MCF 10A (cell line): Measurements from ENCODE around the gene SLC25A17. TPM values are rescaled to one million over a fixed set of nuclear protein-coding genes. Genes with fewer than 3 reads are reported as not detected.
"Not testable (repeated sequence)": the region's sequence is repeated elsewhere in the genome, so short reads cannot be mapped to it uniquely, and the experiment has no call there.

Experiments
- BruUV-seq: library from RNA; stranded (reverse); fragments of 400-500 nt; replicated peaks from 2 replicates; lab custom pipeline; 2021; lab: Mats Ljungman, UMichigan
- CTCF ChIA-PET: fragments of 300-600 bp; sonication (Branson Sonifier 250); formaldehyde crosslinking; extraction: SDS; loops from one replicate; lab custom pipeline; 2021; ENCODE audit warnings: antibody characterized with exemption, inconsistent platforms; lab: Yijun Ruan, JAX
- POLR2A ChIA-PET: fragments of 300-600, 350-650 bp; sonication (Branson Sonifier 250); formaldehyde crosslinking; extraction: SDS; loops from one replicate; lab custom pipeline; 2020; ENCODE audit warnings: antibody characterized with exemption, inconsistent platforms; lab: Yijun Ruan, JAX
- DNase-seq: peaks from one replicate; pipeline ENCODE4 v3.0.0-alpha.2; 2018; ENCODE audit not compliant: unreplicated experiment
- H3K27ac Mint-ChIP-seq: one replicate; pipeline ENCODE4 v1.8.0; 2022; ENCODE audit warnings: mild to moderate bottlenecking, low read depth, mixed read lengths; ENCODE audit not compliant: unreplicated experiment
- H3K27me3 Mint-ChIP-seq: one replicate; pipeline ENCODE4 v1.8.0; 2022; ENCODE audit warnings: mixed read lengths; ENCODE audit not compliant: insufficient read depth, unreplicated experiment
- H3K36me3 Mint-ChIP-seq: one replicate; pipeline ENCODE4 v1.8.0; 2022; ENCODE audit warnings: mild to moderate bottlenecking, moderate library complexity, mixed read lengths; ENCODE audit not compliant: insufficient read depth, unreplicated experiment
- H3K4me1 Mint-ChIP-seq: one replicate; pipeline ENCODE4 v1.8.0; 2022; ENCODE audit warnings: mixed read lengths; ENCODE audit not compliant: insufficient read depth, unreplicated experiment
- H3K4me3 Mint-ChIP-seq: one replicate; pipeline ENCODE4 v1.8.0; 2022; ENCODE audit warnings: mild to moderate bottlenecking, moderate library complexity, mixed read lengths; ENCODE audit not compliant: unreplicated experiment
- H3K9me3 Mint-ChIP-seq: one replicate; pipeline ENCODE4 v1.8.0; 2022; ENCODE audit warnings: mixed read lengths; ENCODE audit not compliant: unreplicated experiment
- intact Hi-C: fragments of 100-400 bp; cut with micrococcal nuclease; formaldehyde crosslinking; loops from 2 replicates; pipeline ENCODE4 v1.14.1; 2022
- total RNA-seq: library from RNA; stranded (reverse); gene quantifications from 2 replicates; pipeline ENCODE4 v1.2.3, GENCODE V29; 2022
- TF ChIP-seq, protein P1 (sequence below): fragments of 200-600 bp; IDR thresholded peaks from one replicate; pipeline ENCODE4 v1.8.0; 2022; ENCODE audit warnings: antibody characterized with exemption, mild to moderate bottlenecking; ENCODE audit not compliant: unreplicated experiment

Gene SLC25A17
- total RNA-seq, 1 experiment from 2014 or later: 22.3 TPM

DNA sequence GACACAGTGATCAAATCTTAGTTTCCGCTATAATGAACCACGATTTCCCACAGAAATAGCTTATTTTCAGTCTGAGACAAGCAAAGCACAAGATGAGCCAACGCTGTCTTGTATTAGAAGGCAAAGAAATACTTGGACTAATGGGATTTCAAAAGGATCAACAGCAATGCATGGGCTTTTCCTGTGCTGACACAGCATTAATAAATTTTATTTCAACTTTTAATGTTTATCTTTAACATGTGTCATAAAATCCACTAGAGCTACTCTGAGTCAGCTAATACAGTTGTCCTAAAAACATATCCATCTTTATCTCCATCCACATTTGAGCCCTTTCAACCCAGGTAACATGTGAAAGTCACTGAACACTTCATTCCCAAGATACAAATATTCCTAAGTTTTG lies 15.5 kb upstream of the SLC25A17 start:
- ChIA-PET CTCF (interaction anchor here (0.6 to 2.2 kb wide), 4 partner anchors 16 to 401 kb away, joined by 3 to 7 read pairs (median 3); partner anchors contain the start of gene SLC25A17), POLR2A (interaction anchor here (1.3 to 3.9 kb wide), 5 partner anchors 10 to 22 kb away, joined by 3 to 11 read pairs (median 4); partner anchors contain the start of genes SLC25A17, ST13 and XPNPEP3)
- no peak overlapping the region for H3K27ac Mint-ChIP-seq
- no peaks in the 10 kb centered on the region for H3K4me1 Mint-ChIP-seq
- H3K9me3 Mint-ChIP-seq: no peaks in the 10 kb centered on the region
- BruUV-seq: no TSS peak
- DNase-seq: no peak
- H3K36me3 Mint-ChIP-seq: peaks cover 100% of the 10 kb centered on the region
- intact Hi-C loops: no loop called here
- TF ChIP-seq, protein P1, sequence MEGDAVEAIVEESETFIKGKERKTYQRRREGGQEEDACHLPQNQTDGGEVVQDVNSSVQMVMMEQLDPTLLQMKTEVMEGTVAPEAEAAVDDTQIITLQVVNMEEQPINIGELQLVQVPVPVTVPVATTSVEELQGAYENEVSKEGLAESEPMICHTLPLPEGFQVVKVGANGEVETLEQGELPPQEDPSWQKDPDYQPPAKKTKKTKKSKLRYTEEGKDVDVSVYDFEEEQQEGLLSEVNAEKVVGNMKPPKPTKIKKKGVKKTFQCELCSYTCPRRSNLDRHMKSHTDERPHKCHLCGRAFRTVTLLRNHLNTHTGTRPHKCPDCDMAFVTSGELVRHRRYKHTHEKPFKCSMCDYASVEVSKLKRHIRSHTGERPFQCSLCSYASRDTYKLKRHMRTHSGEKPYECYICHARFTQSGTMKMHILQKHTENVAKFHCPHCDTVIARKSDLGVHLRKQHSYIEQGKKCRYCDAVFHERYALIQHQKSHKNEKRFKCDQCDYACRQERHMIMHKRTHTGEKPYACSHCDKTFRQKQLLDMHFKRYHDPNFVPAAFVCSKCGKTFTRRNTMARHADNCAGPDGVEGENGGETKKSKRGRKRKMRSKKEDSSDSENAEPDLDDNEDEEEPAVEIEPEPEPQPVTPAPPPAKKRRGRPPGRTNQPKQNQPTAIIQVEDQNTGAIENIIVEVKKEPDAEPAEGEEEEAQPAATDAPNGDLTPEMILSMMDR: no peak
- H3K27me3 Mint-ChIP-seq: no peaks in the 10 kb centered on the region
- H3K4me3 Mint-ChIP-seq: no peak overlapping the region

DNA sequence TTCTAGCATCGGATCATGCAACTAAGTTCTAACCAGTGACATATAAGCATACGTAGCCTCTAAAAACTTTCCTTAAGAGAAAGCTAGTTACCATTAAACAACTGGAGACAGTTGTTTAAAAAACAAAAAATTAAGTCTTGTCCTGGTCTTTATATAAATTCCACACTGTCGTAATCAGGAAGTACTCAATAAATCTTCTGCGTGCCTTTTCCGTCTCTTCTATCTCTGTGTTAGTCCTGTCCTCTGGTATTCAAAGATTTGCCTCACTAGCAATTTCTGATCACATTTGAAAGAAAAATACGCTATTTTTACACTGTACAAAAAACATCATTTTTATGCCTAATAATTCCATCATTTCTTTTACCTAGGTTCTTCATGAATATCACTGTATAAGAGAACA lies 10.0 kb upstream of the SLC25A17 start:
- DNase-seq: no peak
- no peaks in the 10 kb centered on the region for H3K9me3 Mint-ChIP-seq
- peaks cover 99% of the 10 kb centered on the region for H3K36me3 Mint-ChIP-seq
- no peaks in the 10 kb centered on the region for H3K27me3 Mint-ChIP-seq
- CTCF ChIA-PET: no interaction called here
- no peaks in the 10 kb centered on the region for H3K4me1 Mint-ChIP-seq
- TF ChIP-seq, protein P1: no peak
- intact Hi-C loops: no loop called here
- no peak overlapping the region for H3K4me3 Mint-ChIP-seq
- POLR2A ChIA-PET: interaction anchor here (1.1 kb wide), 1 partner anchor 9 kb away, joined by 4 read pairs; the partner anchor contains the start of gene SLC25A17
- BruUV-seq: no TSS peak
- peak overlapping the region; percentile 63 for H3K27ac Mint-ChIP-seq

DNA sequence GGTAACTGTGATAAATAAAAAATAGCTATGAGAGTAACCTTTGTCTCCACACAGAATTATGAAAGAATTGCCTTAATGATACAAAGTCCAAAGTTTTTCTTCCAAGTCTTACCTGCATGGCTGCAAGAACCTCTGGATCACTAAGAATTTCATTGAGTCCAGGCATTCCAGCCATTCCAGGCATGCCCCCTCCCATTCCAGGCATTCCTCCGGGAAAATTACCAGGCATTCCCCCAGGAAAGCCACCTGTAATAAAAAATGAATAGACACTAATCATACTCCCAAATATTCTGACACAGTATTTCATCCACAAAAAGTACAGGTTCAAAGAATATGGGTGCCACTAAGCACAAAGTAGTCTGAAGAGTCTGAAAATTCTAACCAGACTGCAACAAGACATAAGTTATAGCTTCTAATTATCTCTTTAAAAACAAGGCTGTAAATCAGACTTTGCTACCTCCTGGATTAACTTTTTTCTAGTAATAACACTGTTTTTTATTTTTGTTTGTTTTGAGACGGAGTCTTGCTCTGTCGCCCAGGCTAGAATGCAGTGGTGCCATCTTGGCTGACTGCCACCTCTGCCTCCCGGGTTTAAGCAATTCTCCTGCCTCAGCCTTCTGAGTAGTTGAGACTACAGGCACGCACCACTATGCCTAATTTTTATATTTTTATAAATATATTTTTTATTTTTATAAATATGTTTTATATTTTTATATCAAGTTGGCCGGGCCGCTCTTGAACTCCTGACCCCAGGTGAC lies 8.0 kb upstream of the SLC25A17 start:
- Mint-ChIP-seq H3K4me1 (no peaks in the 10 kb centered on the region), H3K9me3 (no peaks in the 10 kb centered on the region), H3K27me3 (no peaks in the 10 kb centered on the region), H3K4me3 (no peak overlapping the region), H3K27ac (peak overlapping the region; percentile 35), H3K36me3 (peaks cover 97% of the 10 kb centered on the region)
- DNase-seq: peak; percentile 20
- TF ChIP-seq, protein P1: no peak
- CTCF ChIA-PET: interaction anchor here (0.7 kb wide), 1 partner anchor 88 kb away, joined by 5 read pairs; no protein-coding TSS in a partner anchor
- POLR2A ChIA-PET: no interaction called here
- intact Hi-C loops: no loop called here
- no TSS peak for BruUV-seq

DNA sequence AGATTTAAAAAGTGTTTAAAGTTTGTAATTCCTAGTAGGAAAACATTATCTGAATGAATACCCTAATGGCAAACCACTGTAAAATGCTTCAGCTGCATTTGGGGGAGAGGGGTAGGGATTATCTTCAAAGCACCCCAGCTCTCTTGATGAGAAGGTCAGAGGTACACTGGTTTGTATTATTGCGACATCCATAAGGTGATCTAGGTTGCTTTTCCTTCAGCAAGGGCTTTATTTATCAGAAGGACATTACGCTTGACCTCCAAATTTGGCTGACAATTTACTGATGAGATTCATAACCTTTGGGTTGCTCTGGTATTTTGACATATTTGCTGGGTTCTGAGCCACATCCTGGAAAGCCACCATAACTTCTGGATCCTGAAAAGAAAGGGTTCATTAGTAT lies 7.1 kb upstream of the SLC25A17 start:
- not testable (repeated sequence) for H3K4me3 Mint-ChIP-seq

More for the DNA sequence above, 7.1 kb upstream of the SLC25A17 start:
- DNase-seq, H3K9me3 Mint-ChIP-seq, CTCF ChIA-PET, intact Hi-C loops, H3K27ac Mint-ChIP-seq, H3K27me3 Mint-ChIP-seq, POLR2A ChIA-PET, H3K4me1 Mint-ChIP-seq: not testable (repeated sequence)
- H3K36me3 Mint-ChIP-seq: peaks cover 89% of the 10 kb centered on the region
- BruUV-seq: TSS peak; percentile 92
